D721Med (cell line): ENCODE results near the gene CDH15.
A peak's percentile ranks its signal among the peaks of the same experiment; 100 is the strongest.
"Not testable (repeated sequence)": the region's sequence is repeated elsewhere in the genome, so short reads cannot be mapped to it uniquely, and the experiment has no call there.

Source experiments
- DNase-seq: peaks from one replicate; pipeline ENCODE4 v3.0.0; 2011; ENCODE audit warnings: low spot score; ENCODE audit not compliant: insufficient read length
- FAIRE-seq: peaks from 2 replicates; lab custom pipeline; 2011; peaks lifted over from hg19 to GRCh38; lab: Jason Lieb, UNC
- TF ChIP-seq, protein P1 (sequence below): IDR thresholded peaks from 2 replicates; pipeline ENCODE4 v1.5.1; 2012; ENCODE audit warnings: mild to moderate bottlenecking, control low read depth; ENCODE audit not compliant: insufficient read depth; ENCODE audit errors: missing control alignments

CDH15 gene

DNA sequence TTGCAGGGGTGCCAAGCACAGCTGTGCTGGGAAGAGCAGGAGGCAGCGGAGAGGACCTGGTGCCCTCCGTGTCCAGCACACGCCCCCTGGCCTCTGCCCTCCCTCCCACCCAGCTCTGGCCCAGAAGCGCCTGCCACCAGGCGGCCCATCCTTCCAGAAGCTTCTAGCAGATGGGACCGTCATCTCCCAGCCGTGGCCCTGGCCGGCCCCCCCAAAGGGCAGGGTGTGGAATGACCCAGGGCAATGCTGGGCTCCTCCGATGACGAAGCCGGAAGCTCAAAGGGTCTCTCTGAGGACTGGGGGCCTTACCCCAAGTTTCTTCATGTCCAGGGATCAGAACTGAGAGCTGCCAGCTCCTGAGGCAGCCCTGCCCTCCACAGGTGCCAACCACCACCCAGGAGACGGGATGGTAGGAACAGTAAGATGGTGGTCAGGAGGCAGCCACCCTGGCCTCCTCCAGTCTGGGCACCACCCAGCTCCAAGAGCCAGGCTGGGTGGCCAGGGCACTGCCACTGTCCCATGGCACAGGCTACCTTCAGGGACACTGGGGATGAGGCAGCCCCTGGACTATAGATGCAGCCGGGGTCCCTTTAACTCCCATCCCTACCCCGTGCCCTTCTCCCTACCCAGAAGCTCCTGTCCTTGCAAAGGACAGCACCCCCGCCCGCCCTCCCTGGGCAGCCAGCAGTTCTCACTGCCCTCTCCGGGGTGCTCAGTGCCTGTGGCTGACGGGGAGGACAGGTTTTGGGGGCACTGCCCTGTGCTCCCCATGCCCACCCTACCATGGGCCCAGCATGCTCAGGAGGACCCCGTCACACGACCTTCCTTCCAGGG lies 6.5 kb upstream of the CDH15 start:
- TF ChIP-seq, protein P1, sequence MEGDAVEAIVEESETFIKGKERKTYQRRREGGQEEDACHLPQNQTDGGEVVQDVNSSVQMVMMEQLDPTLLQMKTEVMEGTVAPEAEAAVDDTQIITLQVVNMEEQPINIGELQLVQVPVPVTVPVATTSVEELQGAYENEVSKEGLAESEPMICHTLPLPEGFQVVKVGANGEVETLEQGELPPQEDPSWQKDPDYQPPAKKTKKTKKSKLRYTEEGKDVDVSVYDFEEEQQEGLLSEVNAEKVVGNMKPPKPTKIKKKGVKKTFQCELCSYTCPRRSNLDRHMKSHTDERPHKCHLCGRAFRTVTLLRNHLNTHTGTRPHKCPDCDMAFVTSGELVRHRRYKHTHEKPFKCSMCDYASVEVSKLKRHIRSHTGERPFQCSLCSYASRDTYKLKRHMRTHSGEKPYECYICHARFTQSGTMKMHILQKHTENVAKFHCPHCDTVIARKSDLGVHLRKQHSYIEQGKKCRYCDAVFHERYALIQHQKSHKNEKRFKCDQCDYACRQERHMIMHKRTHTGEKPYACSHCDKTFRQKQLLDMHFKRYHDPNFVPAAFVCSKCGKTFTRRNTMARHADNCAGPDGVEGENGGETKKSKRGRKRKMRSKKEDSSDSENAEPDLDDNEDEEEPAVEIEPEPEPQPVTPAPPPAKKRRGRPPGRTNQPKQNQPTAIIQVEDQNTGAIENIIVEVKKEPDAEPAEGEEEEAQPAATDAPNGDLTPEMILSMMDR: no peak
- no peak for FAIRE-seq
- no peak for DNase-seq

- not testable (repeated sequence) for DNase-seq, FAIRE-seq
Observed at GRCh38 chr16:89165681-89165979, 5.9 kb upstream of the CDH15 start.

DNA sequence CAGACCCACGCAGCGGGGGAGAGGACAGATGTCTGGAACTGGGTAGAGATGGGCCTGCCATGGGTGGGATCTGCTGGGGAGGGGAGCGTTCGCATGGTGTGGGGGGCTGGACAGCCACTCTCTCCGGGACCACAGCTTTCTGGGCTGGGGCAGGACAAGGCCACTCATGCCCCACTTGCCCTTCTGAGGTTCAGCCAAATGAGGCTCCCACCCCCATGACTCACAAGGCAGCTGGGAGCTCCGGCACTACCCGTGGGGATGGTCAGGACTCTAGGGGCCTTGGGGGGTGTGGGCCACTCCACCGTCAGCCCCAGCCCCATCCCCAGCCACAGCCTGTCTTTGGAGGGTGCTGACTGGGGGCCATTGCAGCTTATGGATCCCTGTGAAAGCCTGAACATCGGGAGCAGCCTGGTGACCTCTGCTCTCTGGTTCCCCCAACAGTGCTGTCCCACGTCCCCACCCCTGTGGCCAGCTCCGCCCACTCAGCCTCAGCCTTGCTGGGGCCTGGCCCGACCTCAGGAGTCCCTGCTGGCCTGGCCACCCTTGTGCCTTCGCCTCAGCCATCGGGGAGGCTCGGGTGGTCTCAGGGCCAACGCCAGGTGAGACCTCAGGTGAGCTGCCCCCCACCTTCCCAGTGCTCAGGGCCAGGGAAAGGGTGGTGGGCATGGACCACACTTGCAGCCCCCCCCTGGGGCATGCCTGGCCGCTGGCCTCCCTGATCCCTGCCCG lies 4.7 kb upstream of the CDH15 start:
- FAIRE-seq: no peak
- no peak for DNase-seq
- TF ChIP-seq, protein P1: no peak

GRCh38 chr16:89167425-89167941 lies 4.1 kb upstream of the CDH15 start:
- TF ChIP-seq, protein P1: peak; percentile 73
- DNase-seq (peak; percentile 80), FAIRE-seq (no peak)

DNA sequence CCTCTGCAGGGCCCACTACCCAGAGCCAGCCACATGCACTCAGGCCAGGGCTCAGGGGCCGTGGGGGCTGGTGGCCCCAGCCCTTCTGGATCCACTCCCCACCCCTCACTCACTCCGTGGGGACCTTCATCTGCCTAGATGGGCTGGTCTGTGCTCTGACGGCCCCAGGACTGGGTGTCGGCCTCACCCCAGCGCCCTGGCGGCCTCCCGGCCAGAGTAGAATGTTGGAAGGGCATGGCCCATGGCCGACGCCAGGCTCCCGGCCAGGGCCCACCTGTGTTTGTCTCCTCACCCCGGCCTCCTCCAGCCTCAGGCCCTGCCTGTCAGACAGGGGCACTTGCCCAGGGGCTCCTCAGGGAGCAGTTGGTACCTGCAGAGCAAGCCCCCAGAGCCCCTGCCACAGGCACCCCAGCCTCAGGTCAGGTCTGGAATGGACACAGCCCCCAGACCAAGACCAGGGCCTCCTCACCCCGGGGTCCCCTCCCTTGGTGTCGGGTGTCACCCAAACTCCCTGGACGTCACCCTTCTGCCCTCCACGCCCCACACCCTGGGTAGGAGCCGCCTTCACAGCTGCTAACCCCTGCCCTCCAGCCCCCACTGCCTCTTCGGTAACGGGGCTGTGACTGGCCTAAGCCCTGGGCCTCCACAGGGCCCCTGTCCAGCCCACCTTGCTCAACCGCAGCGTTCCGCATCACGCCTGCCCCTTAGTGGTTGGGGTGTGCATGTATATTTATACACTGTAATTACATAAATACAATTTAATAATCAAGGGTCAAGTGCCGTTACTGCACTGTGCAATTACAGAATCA lies 3.0 kb upstream of the CDH15 start:
- TF ChIP-seq, protein P1: no peak
- FAIRE-seq (no peak), DNase-seq (no peak)

- DNase-seq (no peak), FAIRE-seq (no peak)
Observed at GRCh38 chr16:89169778-89170177, 1.8 kb upstream of the CDH15 start.

More at GRCh38 chr16:89169778-89170177, 1.8 kb upstream of the CDH15 start:
- TF ChIP-seq, protein P1: no peak
